ENCODE measurements around the gene HIPK1.

- TF ChIP-seq ZNF274 (IDR thresholded peaks at IDR 0.05; ENCODE audit: low read depth, low read length) = no peak
- no peak for TF ChIP-seq SUZ12 (IDR thresholded peaks at IDR 0.05; ENCODE audit: extremely low read depth, insufficient read depth, insufficient read length)
Measured at GRCh38 chr1:114011796-114012195, 82.7 kb downstream of the HIPK1 start.
